ENCODE data around the gene CTNNA3.

The CTNNA3 gene

DNA sequence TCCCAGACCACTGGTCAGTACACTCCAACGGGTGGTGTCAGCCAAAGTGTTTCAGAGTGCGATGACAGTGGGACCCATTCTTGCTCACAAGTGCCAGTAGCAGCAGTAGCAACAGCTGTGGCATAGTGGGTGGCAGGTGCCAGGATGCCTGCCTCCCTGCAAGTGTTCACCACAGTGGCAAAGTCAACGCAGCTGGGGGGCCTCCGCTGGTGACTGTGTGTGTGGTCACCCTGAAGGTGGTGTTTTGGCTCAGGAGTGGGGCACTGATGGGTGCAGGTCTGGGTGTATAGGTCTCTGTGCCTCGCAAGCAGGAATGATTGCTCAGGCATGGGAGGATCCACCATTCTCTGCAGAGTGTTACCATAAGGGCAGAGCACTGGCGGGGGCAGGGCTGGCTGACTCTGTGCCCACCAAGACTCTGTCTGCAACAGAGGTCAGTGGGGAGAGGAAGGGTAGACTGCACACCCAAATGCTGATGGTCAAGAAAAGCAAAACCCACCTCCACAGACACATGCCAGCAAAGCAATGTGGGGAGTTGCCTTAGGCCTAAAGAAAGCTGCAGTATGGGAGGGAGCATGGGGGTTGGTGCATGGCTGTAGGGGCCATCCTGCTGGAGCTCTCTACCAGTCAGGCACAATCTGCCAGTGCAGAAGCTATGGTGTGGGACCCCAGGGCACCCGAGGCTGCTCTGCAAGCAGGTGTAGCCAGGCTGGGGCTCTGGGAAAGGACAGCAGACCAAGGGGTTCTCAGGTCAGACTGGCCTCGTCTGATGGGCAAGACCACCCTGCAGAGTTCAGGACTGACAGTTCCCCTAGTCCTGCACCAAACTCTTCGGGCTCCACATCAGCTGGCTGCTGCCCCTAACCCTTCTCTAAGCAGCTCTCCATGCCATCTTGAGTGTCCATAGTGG, 368.1 kb downstream of the CTNNA3 start:
- no peak for DNase-seq (ENCODE audit: low read depth in 2 of 2)

DNA sequence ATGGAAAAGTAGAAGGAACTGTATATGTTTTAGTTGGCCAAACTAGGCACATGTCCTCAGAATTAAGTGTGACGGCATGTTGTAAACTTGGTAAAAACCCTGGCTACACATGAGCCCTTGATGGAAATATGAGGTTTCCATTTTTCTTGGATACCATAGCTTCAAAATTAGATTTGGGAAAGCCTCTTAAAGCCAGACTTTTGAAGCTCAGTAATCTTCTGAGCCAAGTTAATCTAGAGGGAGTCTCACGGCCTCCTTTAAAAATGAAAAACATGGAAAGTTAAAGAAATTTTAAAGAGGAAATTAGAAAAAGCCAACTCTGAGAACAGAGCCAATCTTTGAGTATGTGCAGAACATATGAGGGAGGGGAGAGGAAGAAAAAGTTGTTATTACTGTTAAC, 376.0 kb downstream of the CTNNA3 start:
- DNase-seq (ENCODE audit: low read depth in 2 of 2): no peak

DNA sequence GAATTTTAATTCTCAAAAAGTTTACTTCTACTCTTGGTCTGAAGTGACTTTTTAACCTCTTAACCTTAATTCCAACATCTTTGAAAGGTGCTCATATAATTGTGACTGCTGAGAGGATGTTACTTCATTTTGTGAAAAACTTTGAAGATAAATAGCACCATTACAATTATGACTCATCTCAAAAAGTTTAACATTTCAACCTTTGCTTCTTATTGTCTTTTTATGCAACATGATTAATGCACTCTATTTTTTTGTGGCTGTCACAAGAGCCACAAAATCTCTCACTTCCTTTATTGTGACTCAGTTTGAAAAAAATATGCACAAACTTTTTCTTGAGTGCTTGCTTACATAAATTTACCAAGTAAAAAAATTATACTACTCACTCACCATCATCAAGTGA, 387.1 kb downstream of the CTNNA3 start:
- no peak for DNase-seq (ENCODE audit: low read depth in 2 of 2)

DNA sequence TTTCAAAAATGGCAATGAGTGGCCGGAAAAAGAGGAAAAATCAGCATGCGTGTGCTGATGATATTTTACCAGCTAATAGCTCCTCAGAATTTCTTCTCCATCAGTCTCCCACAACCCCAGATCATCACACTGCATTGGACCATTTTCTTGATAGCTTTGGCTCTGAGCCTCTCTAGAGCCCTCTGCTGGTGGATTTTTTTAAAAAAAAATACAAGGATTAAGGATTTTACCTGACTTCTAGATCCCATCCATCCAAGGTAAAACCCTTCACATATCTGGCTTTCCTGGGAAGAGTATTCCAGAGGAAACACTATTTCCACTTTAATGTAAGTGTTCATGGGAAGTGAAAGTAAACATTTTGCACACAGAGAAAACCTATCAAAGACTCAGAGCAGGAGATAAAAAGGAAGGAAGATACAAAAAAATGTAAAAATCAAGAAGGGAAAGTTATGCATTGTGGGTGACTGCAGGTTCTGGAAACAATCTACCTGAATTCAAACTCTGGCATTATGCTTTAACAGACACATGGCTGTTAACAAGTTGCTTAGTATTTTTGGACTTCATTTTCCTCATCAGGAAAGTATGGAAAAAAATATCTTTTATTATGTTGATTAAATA, 389.3 kb downstream of the CTNNA3 start:
- DNase-seq (ENCODE audit: low read depth in 2 of 2): no peak

DNA sequence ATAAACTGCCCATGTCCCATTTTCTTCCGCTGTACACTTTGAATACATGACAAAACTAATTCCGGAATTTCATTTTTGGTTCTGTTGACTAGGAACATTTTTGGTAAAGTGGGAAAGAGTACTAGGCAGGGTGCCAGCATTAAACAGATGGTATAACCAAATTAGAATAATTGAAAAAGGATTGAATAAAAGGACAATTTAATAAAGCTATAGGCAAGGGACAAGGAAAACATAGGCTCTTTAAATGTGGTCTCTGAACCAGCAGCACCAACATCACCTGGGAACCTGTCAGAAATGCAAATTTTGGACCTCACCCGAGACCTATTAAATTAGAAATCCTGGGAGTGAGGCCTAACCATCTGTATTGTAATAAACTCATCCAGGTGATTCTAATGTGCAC, 393.3 kb downstream of the CTNNA3 start:
- DNase-seq (ENCODE audit: low read depth in 2 of 2): no peak

DNA sequence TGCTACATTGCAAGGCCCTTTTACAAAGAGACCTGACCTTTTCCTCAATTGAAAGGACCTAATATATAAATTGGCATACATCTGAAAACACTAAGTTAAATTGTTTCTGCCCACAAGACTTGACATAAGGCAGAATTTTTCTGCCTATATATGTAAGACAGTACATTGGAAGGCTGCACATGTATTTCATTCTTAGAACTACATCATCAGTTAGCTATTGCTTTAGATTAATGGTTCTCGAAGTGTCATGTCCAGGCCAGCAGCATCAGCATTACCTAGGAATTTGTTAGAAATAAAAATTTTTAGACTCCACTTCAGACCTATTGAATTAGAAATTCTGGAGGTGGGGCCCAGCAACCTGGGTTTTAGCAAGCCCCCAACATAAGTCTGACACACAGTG, 396.2 kb downstream of the CTNNA3 start:
- DNase-seq (ENCODE audit: low read depth in 2 of 2): no peak

DNA sequence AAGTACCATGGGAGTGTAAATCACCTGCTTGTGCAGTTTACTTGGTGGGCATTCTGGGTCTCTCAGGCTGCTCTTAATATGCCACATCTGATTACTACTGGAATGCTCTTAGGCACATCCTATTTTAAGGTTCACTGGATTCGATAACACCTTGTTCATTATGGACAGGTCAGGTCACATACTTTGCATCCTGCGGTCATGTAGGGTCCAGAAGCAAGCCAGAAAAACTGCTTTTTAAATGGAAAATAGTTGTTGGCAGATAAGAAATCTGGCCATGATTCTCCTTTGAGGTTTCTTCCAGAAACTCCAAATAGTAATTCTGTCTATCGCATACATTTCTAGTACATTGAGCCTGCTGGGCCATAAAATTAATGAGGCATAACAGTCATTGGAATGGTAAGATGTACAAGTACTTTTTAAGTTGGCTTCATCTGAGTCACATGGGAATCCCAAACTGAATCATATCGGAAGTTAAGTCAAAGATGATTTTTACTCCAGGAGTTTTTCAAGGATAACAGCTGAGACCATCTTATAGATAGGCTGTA, 398.3 kb downstream of the CTNNA3 start:
- no peak for DNase-seq (ENCODE audit: low read depth in 2 of 2)

DNA sequence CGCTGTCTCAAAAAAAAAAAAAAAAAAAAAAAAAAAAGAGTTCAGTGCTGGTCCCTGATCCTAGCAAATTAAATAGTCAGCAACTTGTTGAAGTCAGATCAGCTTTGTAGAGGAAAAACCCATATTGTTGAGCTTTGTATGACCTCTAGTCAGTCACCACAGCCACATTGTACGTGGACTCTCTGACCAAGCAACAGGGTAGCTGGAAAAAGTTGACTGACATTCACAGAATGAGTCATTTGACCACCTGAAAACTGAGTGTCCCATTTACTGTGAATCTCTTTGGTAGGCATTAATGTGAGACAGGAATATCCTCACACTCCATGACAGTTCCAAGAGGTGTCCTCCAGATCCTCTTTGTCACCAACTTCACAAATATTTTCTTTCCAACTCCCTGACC, 399.1 kb downstream of the CTNNA3 start:
- DNase-seq (ENCODE audit: low read depth in 2 of 2): no peak

DNA sequence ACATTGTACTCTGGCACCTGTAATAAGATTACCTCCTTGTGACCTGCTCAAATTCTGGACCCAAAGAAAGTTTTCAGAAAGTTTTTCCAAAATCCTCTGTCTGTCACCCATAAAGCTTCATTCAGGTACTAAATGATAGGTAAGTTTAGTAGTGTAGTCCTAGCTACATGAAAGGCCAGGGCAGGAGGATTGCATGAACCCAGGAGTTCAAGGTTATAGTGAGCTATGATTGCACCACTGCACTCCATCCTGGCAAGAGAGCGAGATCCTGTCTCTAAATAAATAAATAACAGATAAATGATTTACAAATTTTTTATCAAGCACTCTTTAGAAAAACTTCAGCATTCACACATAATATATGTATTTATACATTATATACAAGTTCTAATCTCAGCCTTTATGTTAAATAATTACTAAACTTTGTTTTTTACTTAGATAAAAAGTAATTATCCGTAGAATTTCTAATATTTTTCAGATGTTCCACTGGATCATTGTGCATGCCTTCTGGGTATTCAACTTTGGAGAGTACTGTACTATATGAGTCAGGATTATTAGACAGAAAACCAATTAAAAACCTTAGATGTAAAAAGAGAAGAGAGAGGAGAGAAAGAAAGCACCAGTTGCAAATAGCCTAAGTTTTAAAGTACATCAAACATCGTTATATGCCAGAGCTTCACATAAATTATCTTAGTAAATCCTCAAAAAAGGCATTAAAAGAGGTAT, 407.1 kb downstream of the CTNNA3 start:
- no peak for DNase-seq (ENCODE audit: low read depth in 2 of 2)

DNA sequence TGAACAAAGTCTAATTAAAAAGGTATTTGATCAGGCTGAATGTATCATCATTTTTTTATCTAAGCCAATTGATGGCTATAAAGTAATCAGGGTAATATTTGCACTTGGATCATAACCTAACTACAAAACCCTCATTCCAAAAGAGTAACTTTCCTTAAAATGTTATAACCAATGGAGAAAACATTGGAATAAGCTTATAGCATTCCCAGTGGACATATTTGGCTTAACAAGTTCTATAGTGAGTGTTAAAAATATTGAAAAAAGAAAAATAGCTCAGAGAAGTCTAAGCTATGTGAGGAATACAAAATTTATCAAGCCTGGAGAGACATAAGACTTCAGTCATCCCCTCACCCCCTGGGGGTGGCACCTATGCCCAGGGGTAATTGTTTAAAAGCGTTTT, 411.4 kb downstream of the CTNNA3 start:
- DNase-seq (ENCODE audit: low read depth in 2 of 2): no peak

DNA sequence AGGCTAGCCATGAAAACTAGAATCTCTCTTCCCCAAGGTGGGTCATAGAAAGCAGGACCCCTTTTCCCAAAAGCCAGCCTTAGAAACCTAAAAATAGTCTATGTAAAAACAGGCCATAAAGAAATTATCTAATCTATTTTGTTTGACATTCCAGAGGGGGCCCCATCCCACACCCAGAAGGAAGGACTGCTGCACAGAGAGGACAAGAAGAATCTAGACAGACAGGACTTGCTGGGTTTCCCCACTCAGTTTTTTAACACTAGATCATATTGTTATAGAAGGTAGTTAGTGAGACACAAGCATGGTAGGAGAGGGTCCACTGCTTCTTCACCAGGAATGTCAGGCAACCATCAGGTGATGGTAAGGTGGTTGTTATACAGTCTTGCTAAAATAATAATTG, 413.1 kb downstream of the CTNNA3 start:
- DNase-seq (ENCODE audit: low read depth in 2 of 2): no peak

DNA sequence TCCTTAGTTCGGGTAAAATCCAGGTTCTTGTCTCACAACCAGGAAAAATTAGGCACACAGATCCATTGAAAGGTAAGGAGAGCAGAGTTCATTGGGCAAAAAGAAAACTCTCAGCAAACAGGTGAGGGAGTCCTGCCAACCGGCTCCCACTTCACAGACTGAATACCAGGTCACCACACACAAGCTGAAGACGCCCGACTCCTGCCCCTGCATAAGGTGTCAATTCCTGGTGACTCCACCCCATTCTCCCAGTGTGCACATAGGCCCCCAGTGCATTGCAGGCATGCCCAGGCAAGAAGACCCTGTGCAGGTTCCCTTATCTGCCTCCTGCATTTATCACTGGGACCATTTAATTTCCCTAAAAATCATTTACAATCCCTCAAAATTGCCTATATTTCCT, 415.6 kb downstream of the CTNNA3 start:
- DNase-seq (ENCODE audit: low read depth in 2 of 2): no peak

DNA sequence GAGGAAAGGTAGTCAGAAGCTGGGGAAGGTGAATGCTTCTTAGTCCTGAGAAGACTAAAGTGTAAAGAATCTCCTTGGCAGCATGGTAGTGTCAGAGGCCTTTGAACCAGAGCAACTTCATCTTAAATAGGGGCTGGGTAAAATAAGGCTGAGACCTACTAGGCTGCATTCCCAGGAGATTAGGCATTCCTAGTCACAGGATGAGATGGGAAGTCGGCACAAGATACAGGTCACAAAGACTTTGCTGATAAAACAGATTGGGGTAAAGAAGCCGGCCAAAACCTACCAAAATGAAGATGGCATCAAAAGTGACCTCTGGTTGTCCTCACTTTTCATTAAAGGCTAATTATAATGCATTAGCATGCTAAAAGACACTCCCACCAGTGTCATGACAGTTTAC, 418.6 kb downstream of the CTNNA3 start:
- DNase-seq (ENCODE audit: low read depth in 2 of 2): no peak

DNA sequence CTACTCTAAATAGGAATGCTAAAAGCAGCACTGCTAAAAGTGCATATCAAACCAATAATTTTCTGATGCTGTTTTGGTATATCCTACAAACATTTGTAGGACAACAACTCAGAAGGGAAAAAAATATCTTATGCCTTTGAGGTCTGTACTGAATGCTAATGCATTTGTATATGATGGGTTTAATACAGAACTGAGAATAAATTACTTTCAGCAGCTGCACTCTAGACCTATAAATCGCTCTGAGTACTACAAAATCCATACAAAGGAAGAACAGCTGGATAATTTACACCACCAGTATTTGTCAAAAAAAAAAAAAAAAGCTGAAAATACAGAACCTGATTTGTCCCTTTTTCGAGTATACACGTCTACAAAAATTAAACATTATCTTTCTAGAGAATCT, 426.2 kb downstream of the CTNNA3 start:
- DNase-seq (ENCODE audit: low read depth in 2 of 2): no peak

DNA sequence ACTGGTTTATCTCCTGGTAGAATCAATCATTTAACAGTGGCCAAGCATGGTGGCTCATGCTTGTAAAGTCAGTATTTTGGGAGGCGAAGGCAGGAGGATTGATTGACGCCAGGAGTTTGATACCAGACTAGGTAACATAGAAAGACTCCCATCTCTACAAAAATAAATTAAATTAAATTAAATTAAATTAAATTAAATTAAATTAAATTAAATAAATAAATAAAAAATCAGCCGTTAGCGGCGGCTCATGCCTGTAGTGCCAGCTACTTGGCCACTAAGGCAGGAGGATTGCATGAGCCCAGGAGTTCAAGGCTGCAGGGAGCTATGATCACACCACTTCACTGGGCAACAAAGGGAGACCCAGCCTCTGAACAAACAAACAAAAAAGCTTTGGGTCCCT, 427.8 kb downstream of the CTNNA3 start:
- DNase-seq (ENCODE audit: low read depth in 2 of 2): no peak

DNA sequence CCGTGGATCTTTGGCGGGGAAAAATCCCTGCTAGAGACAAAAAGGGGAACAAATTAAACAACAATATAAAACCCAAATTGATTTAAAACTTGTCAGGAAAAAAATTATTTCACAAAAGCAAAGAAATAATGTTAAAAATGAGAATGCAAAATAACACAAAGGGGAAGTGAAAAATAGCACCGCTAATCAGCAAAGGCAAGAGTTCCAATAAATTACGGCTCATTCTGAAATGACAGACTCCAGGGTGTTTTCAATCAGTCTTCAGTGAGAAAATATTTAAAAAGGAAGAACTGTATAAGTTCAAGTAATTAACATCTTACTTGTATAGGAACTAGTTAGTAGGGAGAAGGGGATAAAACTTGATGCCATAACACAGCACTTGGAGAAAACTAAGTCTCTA, 433.3 kb downstream of the CTNNA3 start:
- DNase-seq (ENCODE audit: low read depth in 2 of 2): no peak

DNA sequence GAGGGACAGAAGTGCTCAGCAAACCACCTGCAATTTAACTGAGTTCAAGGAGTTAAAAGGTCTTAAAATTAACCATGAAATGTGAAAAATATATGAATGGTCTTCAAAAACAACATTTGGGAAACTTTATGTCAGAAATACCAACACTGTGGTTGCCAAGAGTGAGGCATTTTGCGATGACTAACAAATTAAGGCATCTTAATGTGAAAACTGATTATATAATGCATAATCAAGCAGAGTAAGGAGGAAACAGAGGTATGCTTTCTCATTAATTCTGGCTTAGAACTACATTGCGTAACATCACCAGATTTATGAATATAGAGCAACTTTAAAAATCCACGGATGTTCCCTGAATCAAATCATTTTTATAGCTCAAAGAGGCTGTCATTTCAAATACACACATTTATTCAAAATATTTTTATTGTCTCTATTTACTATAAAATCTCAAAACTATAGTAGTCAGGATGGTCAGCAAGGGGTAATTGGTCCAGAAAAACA, 434.6 kb downstream of the CTNNA3 start:
- no peak for DNase-seq (ENCODE audit: low read depth in 2 of 2)

DNA sequence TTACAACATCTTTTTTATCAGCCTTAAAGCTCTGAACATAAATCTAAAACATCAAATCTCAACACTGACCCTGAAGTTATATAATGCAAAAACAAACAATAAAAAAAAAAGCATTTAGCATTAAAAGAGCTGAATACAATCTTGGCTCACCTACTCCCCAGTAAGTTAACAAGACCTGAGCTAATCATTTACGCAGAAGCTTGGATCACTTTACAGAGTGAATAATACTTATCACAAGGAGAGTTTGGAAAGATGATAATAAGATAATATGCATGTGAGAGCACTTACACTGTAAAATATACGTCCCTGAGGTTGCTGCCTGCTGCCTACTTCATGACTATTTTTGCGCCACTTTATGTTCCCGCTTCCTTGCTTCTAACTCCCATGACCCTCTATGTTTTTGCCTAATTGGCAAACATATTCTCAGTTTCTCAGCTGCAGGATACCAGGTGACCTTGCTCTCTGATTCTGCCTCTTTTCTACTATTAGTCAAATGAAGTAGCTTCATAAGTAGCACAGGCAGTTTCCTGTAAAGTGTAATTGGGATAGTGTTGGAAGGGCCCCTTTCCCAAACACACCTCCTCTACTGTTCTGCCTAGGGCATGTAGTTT, 436.6 kb downstream of the CTNNA3 start:
- DNase-seq (ENCODE audit: low read depth in 2 of 2): no peak

DNA sequence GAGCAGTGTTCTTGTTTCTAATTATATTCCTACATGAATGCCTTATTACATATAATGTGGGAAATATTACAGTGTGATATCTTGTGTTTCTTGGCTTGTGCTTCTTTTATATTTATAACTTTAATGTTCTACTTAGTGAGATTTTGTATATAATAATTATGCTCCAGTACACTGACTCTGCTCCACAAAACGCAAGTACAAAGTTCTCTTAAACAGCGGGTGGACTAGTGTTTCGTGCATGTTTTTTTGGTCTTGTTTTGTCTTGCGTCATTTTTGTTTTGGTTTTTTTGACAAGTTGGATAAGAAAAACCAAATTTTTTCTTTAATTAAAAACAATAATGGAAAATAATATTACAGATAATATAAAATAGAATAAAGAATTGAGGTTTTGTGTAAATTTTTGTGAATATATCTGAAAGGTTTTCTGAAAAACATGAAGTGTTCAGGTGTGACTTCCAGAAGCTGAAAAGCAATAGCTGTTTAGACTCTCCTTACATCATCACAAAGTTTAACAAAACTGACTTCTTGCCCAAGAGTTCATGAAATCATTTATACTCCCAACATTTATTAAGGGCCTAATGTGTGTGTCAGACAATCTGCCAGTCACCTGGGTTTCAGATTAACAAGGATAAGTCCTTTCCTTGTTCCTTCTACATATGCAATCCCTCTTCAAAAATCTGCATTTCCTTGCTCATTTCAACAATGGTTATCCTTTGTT, 438.4 kb downstream of the CTNNA3 start:
- DNase-seq (ENCODE audit: low read depth in 2 of 2): no peak

DNA sequence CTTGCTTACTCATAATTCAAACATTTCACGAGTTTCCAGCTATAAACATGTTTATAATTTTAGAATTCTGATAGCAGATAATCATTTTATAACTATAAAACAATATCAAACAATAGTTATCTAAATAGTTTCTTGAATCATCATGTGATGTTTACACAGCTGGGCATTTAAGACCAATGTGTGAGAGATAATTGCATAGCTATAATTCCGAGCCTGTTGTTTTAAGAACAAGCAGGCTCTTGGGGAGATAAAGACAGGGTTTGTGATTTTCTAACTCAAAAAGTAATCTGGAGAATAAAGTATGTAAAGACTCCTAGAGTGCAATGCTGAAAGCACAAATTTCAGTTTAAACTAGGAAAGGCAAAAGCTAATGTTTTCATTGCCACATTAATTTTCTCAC, 439.0 kb downstream of the CTNNA3 start:
- DNase-seq (ENCODE audit: low read depth in 2 of 2): no peak

DNA sequence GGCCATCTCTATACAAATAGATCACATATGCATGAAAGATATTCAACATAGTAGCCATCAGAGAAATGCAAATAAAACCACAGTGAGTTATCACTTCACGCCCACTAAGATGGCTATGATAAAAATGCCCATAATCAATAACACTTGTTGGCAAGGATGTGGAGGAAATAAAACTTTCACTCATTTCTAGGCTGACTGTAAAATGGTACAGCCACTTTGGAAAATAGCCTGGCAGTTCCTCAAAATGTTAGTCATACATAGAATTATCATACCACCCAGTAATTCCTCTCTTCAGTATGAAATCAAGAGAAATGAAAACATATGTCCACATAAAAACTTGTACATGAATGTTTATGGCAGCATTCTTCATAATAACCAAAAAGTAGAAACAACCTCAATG, 445.3 kb downstream of the CTNNA3 start:
- no peak for DNase-seq (ENCODE audit: low read depth in 2 of 2)

All from fibroblast of skin of left quadriceps (primary cell).